ENCODE results near the gene PLCD1. TPM values are rescaled to one million over a fixed set of nuclear protein-coding genes. Genes with fewer than 3 reads are reported as not detected.
A peak's percentile ranks its signal among the peaks of the same experiment; 100 is the strongest.

Gene PLCD1
- polyA plus RNA-seq, 1 of the 3 experiments (the other 2 are of a cell fraction), result 20.2 TPM

GRCh38 chr3:37961622-37962431 lies 67.6 kb downstream of the PLCD1 start:
- H3K9ac ChIP-seq, result no peak overlapping the region
- no peak for DNase-seq
- CTCF ChIA-PET, result interaction anchor here (0.9 to 4.8 kb wide), 4 partner anchors 13 to 35 kb away, joined by 3 to 24 read pairs (median 5); no protein-coding TSS in a partner anchor
- H3F3A ChIP-seq (replicated peaks; ENCODE audit: insufficient read depth), result peaks cover 5% of the 10 kb centered on the region
- no peaks in the 10 kb centered on the region for H4K20me1 ChIP-seq (ENCODE audit: insufficient read depth)
- TF ChIP-seq CHD2 (IDR thresholded peaks at IDR 0.05; ENCODE audit: low read length, partially characterized antibody) (no peak), RFX5 (IDR thresholded peaks at IDR 0.05; ENCODE audit: low read length) (no peak), TAF1 (IDR thresholded peaks at IDR 0.05; ENCODE audit: borderline replicate concordance, low read depth, low read length) (no peak), MAX (IDR thresholded peaks at IDR 0.05; ENCODE audit: low read depth) (no peak), EP300 (IDR thresholded peaks at IDR 0.05; ENCODE audit: borderline replicate concordance in 1 of 2, low read depth in 1 of 2, low read length in 1 of 2) (no peak), RXRA (IDR thresholded peaks at IDR 0.05; ENCODE audit: borderline replicate concordance, low read depth) (no peak), NRF1 (IDR thresholded peaks at IDR 0.05; ENCODE audit: low read depth, low read length) (no peak), TEAD4 (IDR thresholded peaks at IDR 0.05; ENCODE audit: borderline replicate concordance, insufficient read depth) (no peak), NFIC (IDR thresholded peaks at IDR 0.05; ENCODE audit: borderline replicate concordance) (no peak), JUND (IDR thresholded peaks at IDR 0.05) (no peak), GATA2 (CRISPR knock-in tag; IDR thresholded peaks at IDR 0.05) (no peak), FOXJ3 (CRISPR knock-in tag; IDR thresholded peaks at IDR 0.05) (no peak), SMC3 (IDR thresholded peaks at IDR 0.05; ENCODE audit: low read depth, low read length) (no peak), YY1 (IDR thresholded peaks at IDR 0.05; ENCODE audit: low read depth) (no peak)
- TF ChIP-seq, protein P1, sequence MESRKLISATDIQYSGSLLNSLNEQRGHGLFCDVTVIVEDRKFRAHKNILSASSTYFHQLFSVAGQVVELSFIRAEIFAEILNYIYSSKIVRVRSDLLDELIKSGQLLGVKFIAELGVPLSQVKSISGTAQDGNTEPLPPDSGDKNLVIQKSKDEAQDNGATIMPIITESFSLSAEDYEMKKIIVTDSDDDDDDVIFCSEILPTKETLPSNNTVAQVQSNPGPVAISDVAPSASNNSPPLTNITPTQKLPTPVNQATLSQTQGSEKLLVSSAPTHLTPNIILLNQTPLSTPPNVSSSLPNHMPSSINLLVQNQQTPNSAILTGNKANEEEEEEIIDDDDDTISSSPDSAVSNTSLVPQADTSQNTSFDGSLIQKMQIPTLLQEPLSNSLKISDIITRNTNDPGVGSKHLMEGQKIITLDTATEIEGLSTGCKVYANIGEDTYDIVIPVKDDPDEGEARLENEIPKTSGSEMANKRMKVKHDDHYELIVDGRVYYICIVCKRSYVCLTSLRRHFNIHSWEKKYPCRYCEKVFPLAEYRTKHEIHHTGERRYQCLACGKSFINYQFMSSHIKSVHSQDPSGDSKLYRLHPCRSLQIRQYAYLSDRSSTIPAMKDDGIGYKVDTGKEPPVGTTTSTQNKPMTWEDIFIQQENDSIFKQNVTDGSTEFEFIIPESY (IDR thresholded peaks at IDR 0.05; ENCODE audit: borderline replicate concordance, low read depth), result no peak
- TF ChIP-seq, protein P2, sequence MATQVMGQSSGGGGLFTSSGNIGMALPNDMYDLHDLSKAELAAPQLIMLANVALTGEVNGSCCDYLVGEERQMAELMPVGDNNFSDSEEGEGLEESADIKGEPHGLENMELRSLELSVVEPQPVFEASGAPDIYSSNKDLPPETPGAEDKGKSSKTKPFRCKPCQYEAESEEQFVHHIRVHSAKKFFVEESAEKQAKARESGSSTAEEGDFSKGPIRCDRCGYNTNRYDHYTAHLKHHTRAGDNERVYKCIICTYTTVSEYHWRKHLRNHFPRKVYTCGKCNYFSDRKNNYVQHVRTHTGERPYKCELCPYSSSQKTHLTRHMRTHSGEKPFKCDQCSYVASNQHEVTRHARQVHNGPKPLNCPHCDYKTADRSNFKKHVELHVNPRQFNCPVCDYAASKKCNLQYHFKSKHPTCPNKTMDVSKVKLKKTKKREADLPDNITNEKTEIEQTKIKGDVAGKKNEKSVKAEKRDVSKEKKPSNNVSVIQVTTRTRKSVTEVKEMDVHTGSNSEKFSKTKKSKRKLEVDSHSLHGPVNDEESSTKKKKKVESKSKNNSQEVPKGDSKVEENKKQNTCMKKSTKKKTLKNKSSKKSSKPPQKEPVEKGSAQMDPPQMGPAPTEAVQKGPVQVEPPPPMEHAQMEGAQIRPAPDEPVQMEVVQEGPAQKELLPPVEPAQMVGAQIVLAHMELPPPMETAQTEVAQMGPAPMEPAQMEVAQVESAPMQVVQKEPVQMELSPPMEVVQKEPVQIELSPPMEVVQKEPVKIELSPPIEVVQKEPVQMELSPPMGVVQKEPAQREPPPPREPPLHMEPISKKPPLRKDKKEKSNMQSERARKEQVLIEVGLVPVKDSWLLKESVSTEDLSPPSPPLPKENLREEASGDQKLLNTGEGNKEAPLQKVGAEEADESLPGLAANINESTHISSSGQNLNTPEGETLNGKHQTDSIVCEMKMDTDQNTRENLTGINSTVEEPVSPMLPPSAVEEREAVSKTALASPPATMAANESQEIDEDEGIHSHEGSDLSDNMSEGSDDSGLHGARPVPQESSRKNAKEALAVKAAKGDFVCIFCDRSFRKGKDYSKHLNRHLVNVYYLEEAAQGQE (IDR thresholded peaks at IDR 0.05; ENCODE audit: low read depth, low read length), result no peak
- H3K27ac ChIP-seq (ENCODE audit: low read depth in 2 of 2, low read length in 1 of 2), result peak overlapping the region in 1 of 2 experiments; percentile 9; a peak in 2 of 4 replicates
- H3K9me3 ChIP-seq, result no peaks in the 10 kb centered on the region
- no peak overlapping the region for H2AFZ ChIP-seq (ENCODE audit: low read depth)
- H3K36me3 ChIP-seq (replicated peaks in 1 of 2; ENCODE audit: control insufficient read depth in 1 of 2, insufficient read depth in 2 of 2, low read length in 1 of 2), result peaks cover 8 to 16% of the 10 kb centered on the region in 2 experiments
- H3K4me1 ChIP-seq (ENCODE audit: control insufficient read depth in 1 of 2, insufficient read depth in 2 of 2, low read depth in 1 of 2, low read length in 1 of 2), result peaks cover 16 to 18% of the 10 kb centered on the region in 2 experiments; a peak in 3 of 4 replicates
- H3K9me2 ChIP-seq, result no peaks in the 10 kb centered on the region
- 0 out of 2 replicates have a peak, but pooled peaks cover 5% of the 10 kb centered on the region for H3K79me2 ChIP-seq (ENCODE audit: insufficient read depth)
- H3K4me3 ChIP-seq (ENCODE audit: low read depth in 2 of 2, low read length in 1 of 2), result no peak overlapping the region
- WGBS (ENCODE audit: low lambda C conversion rate), result 87% methylated on average over 6 of the region's 6 CpGs
- POLR2A ChIA-PET, result no interaction called here
- no peak overlapping the region for H3K4me2 ChIP-seq
- no peaks in the 10 kb centered on the region for H3K27me3 ChIP-seq (ENCODE audit: insufficient read depth)
